ENCODE measurements around the gene STMND1.

DNA sequence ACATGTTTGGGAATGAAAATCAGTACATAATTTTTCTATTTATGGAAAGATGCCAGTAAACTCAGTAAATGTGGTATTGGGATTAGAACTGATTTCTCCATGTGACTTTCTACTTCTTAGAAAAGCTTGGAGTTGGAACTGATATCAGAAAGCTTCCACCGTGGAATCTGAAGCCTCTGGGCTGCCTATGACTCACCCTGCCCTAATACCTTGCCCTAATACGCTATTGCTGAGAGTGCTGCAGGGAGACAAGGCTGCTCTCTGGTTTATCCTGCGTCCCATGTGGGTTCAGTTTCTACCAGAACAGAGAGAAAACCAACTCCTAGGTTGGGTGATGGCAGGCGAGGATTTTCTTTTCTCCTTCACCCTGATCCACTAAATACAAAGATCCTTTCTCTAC, 3.3 kb upstream of the STMND1 start:
- TF ChIP-seq, protein P1, sequence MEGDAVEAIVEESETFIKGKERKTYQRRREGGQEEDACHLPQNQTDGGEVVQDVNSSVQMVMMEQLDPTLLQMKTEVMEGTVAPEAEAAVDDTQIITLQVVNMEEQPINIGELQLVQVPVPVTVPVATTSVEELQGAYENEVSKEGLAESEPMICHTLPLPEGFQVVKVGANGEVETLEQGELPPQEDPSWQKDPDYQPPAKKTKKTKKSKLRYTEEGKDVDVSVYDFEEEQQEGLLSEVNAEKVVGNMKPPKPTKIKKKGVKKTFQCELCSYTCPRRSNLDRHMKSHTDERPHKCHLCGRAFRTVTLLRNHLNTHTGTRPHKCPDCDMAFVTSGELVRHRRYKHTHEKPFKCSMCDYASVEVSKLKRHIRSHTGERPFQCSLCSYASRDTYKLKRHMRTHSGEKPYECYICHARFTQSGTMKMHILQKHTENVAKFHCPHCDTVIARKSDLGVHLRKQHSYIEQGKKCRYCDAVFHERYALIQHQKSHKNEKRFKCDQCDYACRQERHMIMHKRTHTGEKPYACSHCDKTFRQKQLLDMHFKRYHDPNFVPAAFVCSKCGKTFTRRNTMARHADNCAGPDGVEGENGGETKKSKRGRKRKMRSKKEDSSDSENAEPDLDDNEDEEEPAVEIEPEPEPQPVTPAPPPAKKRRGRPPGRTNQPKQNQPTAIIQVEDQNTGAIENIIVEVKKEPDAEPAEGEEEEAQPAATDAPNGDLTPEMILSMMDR (IDR thresholded peaks at IDR 0.05) = no peak
- TF ChIP-seq, protein P2, sequence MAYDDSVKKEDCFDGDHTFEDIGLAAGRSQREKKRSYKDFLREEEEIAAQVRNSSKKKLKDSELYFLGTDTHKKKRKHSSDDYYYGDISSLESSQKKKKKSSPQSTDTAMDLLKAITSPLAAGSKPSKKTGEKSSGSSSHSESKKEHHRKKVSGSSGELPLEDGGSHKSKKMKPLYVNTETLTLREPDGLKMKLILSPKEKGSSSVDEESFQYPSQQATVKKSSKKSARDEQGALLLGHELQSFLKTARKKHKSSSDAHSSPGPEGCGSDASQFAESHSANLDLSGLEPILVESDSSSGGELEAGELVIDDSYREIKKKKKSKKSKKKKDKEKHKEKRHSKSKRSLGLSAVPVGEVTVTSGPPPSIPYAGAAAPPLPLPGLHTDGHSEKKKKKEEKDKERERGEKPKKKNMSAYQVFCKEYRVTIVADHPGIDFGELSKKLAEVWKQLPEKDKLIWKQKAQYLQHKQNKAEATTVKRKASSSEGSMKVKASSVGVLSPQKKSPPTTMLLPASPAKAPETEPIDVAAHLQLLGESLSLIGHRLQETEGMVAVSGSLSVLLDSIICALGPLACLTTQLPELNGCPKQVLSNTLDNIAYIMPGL (CRISPR knock-in tag; IDR thresholded peaks at IDR 0.05) = no peak
- TF ChIP-seq MXD4 (CRISPR knock-in tag; IDR thresholded peaks at IDR 0.05; ENCODE audit: borderline replicate concordance) (no peak), RELA (CRISPR knock-in tag; IDR thresholded peaks at IDR 0.05; ENCODE audit: borderline replicate concordance) (no peak), CBFB (CRISPR knock-in tag; IDR thresholded peaks at IDR 0.05; ENCODE audit: low read depth) (no peak)
